ENCODE results near the gene ZBED4.
A peak's percentile ranks its signal among the peaks of the same experiment; 100 is the strongest.

ZBED4 gene

DNA sequence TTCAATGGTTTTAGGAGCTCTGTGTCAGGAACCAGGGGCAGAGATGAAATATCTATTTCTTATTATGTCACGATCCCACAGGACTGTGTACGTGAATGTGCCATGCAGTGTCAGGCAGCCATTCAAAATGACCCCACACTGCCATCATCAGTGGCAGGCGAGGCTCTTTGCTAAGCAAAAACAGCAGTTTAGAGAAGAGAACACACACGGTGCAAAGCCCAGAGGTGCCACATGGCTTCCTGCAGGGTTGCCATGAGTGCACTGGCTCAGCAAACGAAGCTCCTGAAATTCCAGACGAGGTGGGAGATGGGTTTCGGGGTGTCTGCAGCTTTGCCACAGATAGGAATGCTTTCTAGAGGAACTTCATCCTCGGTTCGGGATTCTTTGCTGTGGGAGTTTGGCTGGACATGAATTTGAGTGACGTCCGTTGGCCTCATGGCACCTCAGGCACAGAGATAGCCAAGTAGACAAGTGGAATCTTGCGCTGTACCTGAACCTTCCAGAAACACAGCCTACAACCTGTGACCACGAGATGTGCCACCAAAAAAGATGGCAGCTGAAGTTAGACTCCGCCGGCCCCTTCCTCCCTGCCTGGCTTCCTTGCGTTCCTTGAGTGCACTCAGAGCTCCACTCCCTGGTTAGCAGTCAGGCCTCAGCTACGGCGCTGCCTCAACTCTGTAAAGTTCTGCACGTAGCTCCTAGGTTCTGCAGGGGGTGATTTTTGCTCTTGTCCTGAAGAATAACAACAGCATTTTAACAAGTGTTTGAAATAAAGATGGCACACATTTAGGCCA, 7.8 kb upstream of the ZBED4 start:
- TF ChIP-seq, protein P1, sequence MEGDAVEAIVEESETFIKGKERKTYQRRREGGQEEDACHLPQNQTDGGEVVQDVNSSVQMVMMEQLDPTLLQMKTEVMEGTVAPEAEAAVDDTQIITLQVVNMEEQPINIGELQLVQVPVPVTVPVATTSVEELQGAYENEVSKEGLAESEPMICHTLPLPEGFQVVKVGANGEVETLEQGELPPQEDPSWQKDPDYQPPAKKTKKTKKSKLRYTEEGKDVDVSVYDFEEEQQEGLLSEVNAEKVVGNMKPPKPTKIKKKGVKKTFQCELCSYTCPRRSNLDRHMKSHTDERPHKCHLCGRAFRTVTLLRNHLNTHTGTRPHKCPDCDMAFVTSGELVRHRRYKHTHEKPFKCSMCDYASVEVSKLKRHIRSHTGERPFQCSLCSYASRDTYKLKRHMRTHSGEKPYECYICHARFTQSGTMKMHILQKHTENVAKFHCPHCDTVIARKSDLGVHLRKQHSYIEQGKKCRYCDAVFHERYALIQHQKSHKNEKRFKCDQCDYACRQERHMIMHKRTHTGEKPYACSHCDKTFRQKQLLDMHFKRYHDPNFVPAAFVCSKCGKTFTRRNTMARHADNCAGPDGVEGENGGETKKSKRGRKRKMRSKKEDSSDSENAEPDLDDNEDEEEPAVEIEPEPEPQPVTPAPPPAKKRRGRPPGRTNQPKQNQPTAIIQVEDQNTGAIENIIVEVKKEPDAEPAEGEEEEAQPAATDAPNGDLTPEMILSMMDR (IDR thresholded peaks at IDR 0.05; ENCODE audit: insufficient read depth, low read length, poor library complexity, severe bottlenecking), result no peak
- H3K27me3 ChIP-seq (replicated peaks; ENCODE audit: control insufficient read depth, insufficient read depth, low read length), result peaks cover 1% of the 10 kb centered on the region; the same call in 1 of the 2 replicates
- H3K36me3 ChIP-seq (ENCODE audit: control insufficient read depth, insufficient read depth, low read length), result no peaks in the 10 kb centered on the region
- H3K4me3 ChIP-seq (replicated peaks; ENCODE audit: low read depth, low read length), result no peak overlapping the region
- DNase-seq (ENCODE audit: extremely low read depth, insufficient read length), result no peak

DNA sequence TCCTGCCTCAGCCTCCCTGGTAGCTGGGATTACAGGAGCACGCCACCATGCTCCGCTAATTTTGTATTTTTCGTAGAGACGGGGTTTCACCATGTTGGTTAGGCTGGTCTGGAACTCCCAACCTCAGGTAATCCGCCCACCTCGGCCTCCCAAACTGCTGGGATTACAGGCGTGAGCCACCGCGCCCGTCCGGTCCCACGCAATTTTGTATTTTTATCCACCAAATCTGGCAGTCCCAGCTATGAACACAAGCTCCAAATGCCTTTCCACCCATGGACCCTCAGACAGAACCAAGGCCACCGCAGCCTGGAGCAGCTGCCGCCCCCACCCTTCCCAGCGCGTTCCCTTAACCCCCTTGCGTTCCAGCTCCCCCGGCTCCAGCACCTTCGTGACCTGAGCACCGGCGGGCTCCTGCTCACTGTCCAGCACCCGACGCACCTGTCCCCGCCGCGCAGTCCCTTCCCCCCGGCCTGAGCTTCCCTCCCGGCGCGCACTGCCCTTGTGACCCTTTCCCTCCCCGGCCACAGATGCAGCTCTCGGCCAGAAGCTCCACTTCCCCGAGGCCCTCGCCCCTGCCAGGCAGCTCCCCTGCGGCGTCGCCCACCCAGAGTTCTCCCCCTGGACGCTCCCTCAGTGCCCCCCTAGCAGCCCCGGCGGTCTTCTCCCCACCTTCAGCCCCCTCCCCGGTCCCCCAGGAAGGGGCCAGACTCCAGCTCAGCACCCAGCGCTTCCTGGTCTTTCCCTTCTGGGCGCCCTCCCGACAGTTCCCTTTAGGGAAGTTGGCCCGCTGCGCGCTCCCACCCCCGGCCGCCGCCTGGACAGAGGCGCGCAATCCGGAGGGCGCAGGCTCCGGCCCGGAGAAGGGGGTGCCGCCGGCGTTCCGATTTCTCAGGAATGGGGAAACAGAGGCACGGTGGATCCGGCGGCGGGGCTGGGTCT, 5.6 kb upstream of the ZBED4 start:
- no peaks in the 10 kb centered on the region for H3K36me3 ChIP-seq (ENCODE audit: control insufficient read depth, insufficient read depth, low read length)
- TF ChIP-seq, protein P1 (IDR thresholded peaks at IDR 0.05; ENCODE audit: insufficient read depth, low read length, poor library complexity, severe bottlenecking), result no peak
- H3K27me3 ChIP-seq (replicated peaks; ENCODE audit: control insufficient read depth, insufficient read depth, low read length), result peaks cover 1% of the 10 kb centered on the region; the same call in 1 of the 2 replicates
- no peak for DNase-seq (ENCODE audit: extremely low read depth, insufficient read length)
- H3K4me3 ChIP-seq (replicated peaks; ENCODE audit: low read depth, low read length), result no peak overlapping the region

DNA sequence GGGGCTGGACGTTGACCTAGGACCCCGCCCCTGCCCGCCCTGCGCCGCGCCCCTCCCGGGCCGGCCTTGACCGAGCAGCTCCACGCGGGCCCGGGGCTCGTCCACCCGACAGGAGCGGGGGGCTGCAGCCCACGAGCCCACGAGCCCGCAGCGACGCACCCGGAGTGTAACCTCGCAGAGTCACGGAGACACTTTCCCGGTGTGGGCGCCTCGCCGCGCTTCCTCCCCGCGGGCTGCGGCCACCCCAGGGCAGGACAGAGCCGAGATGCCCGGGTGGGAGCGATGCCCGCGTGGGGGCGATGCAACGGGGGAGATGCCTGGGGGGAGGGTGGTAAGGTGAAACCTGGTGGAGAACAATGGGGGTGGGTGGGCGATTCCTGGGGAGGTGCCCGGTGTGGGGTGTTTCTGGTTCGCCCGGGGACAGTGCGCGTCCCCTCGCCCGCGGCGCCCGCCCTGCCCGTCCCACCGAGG, 4.9 kb upstream of the ZBED4 start:
- TF ChIP-seq, protein P1 (IDR thresholded peaks at IDR 0.05; ENCODE audit: insufficient read depth, low read length, poor library complexity, severe bottlenecking), result no peak
- Histone ChIP-seq H3K4me3 (replicated peaks; ENCODE audit: low read depth, low read length) (peak overlapping the region; percentile 18; the same call in 1 of the 2 replicates), H3K27me3 (replicated peaks; ENCODE audit: control insufficient read depth, insufficient read depth, low read length) (peaks cover 1% of the 10 kb centered on the region; the same call in 1 of the 2 replicates), H3K36me3 (ENCODE audit: control insufficient read depth, insufficient read depth, low read length) (no peaks in the 10 kb centered on the region)
- no peak for DNase-seq (ENCODE audit: extremely low read depth, insufficient read length)

DNA sequence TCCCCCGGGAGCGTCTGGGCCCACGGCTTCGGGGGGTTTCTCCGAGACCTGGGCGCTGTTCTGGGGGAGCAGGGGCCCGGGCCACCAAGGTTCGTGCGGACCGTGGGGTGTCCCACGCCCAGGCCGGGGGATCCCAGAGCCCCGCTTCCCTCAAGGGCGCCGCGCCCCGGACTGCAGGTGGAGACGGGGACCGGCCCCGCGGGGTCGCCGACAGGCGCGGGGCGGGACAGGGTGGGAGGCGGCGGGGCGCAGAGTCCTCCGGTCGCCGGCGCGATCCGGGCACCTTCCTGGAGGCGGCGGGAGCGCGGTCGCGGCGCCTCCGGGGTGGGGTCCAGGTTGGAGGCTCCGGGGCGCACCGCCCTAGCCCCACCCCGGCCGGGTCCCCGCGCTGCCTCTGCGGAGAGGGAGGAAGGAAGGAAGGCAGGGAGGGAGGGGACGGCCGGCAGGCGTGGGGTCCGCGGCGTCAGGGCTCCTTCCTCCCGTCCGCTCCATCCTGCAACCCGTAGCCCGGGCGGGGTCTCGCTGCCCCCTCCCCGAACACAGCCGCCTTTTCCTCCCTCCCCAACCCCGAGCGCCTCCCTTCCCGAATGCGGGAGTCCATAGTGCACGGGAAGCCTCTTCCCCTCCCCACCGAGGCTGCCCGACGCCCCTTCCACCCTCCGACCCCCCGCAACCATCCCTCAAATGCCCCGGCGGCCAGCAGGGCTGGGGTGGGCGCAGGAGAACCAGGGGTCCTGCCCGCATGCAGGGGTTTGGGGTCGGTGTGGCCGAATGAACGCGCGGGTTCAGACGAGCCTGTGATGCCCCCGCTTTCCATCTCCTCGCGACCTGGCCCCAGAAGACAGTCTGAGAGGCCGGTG, 4.3 kb upstream of the ZBED4 start:
- no peak for DNase-seq (ENCODE audit: extremely low read depth, insufficient read length)
- Histone ChIP-seq H3K27me3 (replicated peaks; ENCODE audit: control insufficient read depth, insufficient read depth, low read length) (peaks cover 1% of the 10 kb centered on the region; the same call in 1 of the 2 replicates), H3K4me3 (replicated peaks; ENCODE audit: low read depth, low read length) (peak overlapping the region; percentile 27), H3K36me3 (ENCODE audit: control insufficient read depth, insufficient read depth, low read length) (no peaks in the 10 kb centered on the region)
- TF ChIP-seq, protein P1 (IDR thresholded peaks at IDR 0.05; ENCODE audit: insufficient read depth, low read length, poor library complexity, severe bottlenecking), result no peak
